ENCODE data around the gene SLC26A11. TPM values are rescaled to one million over a fixed set of nuclear protein-coding genes. Genes with fewer than 3 reads are reported as not detected.

The SLC26A11 gene
- 10 to 100 TPM; 25.1 to 65.3 (median 31.7) TPM for total RNA-seq

DNA sequence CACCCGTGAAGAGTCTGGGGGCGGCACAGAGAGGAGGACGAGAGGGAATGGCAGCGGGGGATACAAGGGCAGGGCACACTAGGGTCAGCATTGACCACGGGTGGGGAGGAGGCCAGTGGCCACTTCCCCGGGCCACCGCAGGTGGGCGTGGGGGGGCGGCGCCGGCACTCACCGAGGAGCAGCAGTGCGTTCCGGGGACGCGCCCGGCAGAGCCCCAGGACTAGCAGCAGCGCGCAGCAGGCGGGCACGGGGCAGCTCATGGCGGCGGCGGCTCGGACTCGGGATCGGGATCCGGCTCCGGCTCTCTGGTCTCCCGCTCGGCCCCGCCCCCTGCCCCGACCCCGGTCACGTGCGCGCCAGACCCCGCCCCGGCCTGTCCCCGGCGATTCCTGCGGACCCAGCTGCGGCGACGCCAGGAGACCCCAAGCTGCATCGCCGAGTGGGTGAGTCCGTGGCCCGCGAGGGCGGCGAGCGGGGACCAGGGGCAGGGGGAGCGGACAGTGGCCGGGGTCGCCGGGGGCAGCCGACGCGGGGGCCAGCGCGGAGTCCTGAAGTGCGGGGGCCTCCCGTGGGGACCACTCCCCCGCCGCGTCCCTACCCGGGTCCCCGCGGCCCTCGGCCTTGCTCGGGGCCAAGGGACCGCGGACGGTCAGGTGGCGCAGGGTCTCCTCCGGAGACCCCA lies at the start of gene SLC26A11, which contains the start of gene SGSH:
Gene SLC26A11 (plus strand): TSS at position 374 of the 682 bp plus-strand sequence. CDS start 1,134 bp downstream, outside the sequence.
Gene SGSH (minus strand): TSS at position 280 of the 682 bp plus-strand sequence. CDS start 20 bp downstream, at position 260.
- intact Hi-C loops (cut with DNase I), result loop anchor here (5.0 kb wide), 1 partner anchor 42 kb away; the partner anchor contains the start of gene RNF213
- 0 to 1% methylated on average over 15 to 28 of the region's 77 CpGs for WGBS, 2 donors
- H3K4me3 ChIP-seq (replicated peaks in 1 of 3), result peak within 1 kb of the TSS; percentile 93 to 100 (median 93)
- peak in 1 of 6 experiments; percentile 16 for TF ChIP-seq CTCF (IDR thresholded peaks at IDR 0.05)
- TF ChIP-seq POLR2A (IDR thresholded peaks at IDR 0.05), result peak in 1 of 2 donors; percentile 61
- peak; percentile 85 for DNase-seq
- H3K4me1 ChIP-seq, result peaks cover 18 to 21% of the 10 kb centered on the region in 2 donors
- H3K9me3 ChIP-seq, result no peaks in the 10 kb centered on the region
- H3K27me3 ChIP-seq, result no peaks in the 10 kb centered on the region
- peak within 1 kb of the TSS; percentile 82 to 95 (median 89) for H3K27ac ChIP-seq
- H3K36me3 ChIP-seq, result peaks cover 4 to 5% of the 10 kb centered on the region in 2 donors

DNA sequence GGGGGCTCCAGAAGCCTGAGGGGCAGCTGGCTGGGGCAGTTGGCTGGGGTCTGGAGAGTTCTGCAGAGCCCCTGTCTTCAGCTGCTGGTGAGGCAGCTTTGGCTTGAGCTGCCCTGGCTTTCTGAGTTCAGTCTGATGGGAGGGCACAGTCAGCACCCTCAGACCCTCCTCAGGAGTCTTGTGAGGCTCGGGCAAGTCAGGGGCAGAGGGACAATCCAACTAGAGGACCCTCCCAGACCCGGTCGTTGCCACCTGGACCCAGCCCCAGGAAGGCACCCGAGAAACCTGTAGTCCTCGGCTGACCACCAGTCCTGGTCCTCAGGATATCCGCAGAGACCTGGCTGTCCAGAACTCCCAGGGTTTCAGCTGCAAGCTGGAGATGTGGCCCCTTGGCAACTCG lies 48.5 kb upstream of the SLC26A11 start:
- Histone ChIP-seq H3K27me3 (no peaks in the 10 kb centered on the region), H3K27ac (no peak overlapping the region), H3K36me3 (no peaks in the 10 kb centered on the region), H3K4me3 (replicated peaks in 1 of 3) (no peak overlapping the region), H3K9me3 (no peaks in the 10 kb centered on the region), H3K4me1 (no peaks in the 10 kb centered on the region)
- 81 to 82% methylated on average over 7 of the region's 7 CpGs for WGBS, 2 donors
- TF ChIP-seq CTCF (IDR thresholded peaks at IDR 0.05) (no peak), POLR2A (IDR thresholded peaks at IDR 0.05) (no peak)
- no peak for DNase-seq
- intact Hi-C loops (cut with DNase I), result no loop called here

DNA sequence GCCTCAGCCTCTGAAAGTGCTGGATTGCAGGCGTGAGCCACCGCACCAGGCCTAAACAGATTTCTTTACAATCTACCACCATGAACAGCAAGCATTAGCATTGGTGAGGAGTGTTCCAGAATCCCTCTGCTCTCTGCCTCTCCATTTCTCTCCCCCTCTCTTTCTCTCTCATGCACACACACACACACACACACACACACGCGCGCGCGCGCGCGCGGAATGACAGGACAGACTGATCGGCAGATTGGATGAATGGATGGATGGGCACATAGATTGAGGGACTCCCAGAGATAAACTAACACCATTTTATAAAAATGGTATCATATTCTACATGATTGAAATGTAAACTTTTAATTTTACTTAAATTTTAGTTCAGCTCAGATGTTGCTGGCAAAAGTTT lies 47.1 kb upstream of the SLC26A11 start:
- H3K9me3 ChIP-seq, result no peaks in the 10 kb centered on the region
- 86% methylated on average over 12 of the region's 12 CpGs for WGBS, 2 donors
- H3K36me3 ChIP-seq, result no peaks in the 10 kb centered on the region
- intact Hi-C loops (cut with DNase I), result no loop called here
- H3K27ac ChIP-seq, result no peak overlapping the region
- H3K4me3 ChIP-seq (replicated peaks in 1 of 3), result no peak overlapping the region
- TF ChIP-seq POLR2A (IDR thresholded peaks at IDR 0.05) (no peak), CTCF (IDR thresholded peaks at IDR 0.05) (no peak)
- H3K4me1 ChIP-seq, result no peaks in the 10 kb centered on the region
- H3K27me3 ChIP-seq, result no peaks in the 10 kb centered on the region
- no peak for DNase-seq

GRCh38 chr17:80173916-80174315 lies 46.3 kb upstream of the SLC26A11 start:
- Histone ChIP-seq H3K27me3 (no peaks in the 10 kb centered on the region), H3K4me3 (replicated peaks in 1 of 3) (no peak overlapping the region), H3K36me3 (no peaks in the 10 kb centered on the region), H3K9me3 (no peaks in the 10 kb centered on the region), H3K27ac (no peak overlapping the region), H3K4me1 (no peaks in the 10 kb centered on the region)
- DNase-seq, result no peak
- TF ChIP-seq CTCF (IDR thresholded peaks at IDR 0.05), result no peak
- no peak for TF ChIP-seq POLR2A (IDR thresholded peaks at IDR 0.05)
- 94 to 97% methylated on average over 6 of the region's 6 CpGs for WGBS, 2 donors
- intact Hi-C loops (cut with DNase I), result no loop called here

DNA sequence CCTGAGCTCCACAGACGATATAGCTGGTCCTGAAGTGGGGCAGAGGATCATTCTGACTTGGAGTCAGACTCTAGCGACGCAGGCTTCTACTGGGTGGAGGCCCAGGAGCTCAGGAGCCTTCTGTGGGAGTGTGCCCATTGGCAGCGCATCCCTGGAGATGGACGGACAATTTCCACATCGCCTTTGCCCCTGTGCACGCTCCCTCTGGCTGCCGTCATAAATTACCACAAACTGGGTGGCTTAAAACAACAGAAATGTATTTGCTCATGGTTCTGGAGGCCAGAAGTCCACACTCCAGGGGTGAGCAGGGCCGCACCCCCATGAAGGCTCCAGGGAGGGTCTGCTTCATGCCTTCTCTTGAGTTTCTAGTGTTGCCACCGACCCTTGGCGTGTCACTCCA lies 43.5 kb upstream of the SLC26A11 start:
- H3K9me3 ChIP-seq, result no peaks in the 10 kb centered on the region
- H3K4me1 ChIP-seq, result no peaks in the 10 kb centered on the region
- intact Hi-C loops (cut with DNase I), result no loop called here
- no peak overlapping the region for H3K4me3 ChIP-seq (replicated peaks in 1 of 3)
- DNase-seq, result no peak
- TF ChIP-seq POLR2A (IDR thresholded peaks at IDR 0.05), result no peak
- no peak for TF ChIP-seq CTCF (IDR thresholded peaks at IDR 0.05)
- no peak overlapping the region for H3K27ac ChIP-seq
- H3K36me3 ChIP-seq, result no peaks in the 10 kb centered on the region
- WGBS, 2 donors, result 84 to 92% methylated on average over 11 of the region's 11 CpGs
- H3K27me3 ChIP-seq, result no peaks in the 10 kb centered on the region

All from thyroid gland (tissue), 4 donors.